ENCODE results near the gene MDH2.
"Not testable (repeated sequence)": the region's sequence is repeated elsewhere in the genome, so short reads cannot be mapped to it uniquely, and the experiment has no call there.

MDH2 gene

DNA sequence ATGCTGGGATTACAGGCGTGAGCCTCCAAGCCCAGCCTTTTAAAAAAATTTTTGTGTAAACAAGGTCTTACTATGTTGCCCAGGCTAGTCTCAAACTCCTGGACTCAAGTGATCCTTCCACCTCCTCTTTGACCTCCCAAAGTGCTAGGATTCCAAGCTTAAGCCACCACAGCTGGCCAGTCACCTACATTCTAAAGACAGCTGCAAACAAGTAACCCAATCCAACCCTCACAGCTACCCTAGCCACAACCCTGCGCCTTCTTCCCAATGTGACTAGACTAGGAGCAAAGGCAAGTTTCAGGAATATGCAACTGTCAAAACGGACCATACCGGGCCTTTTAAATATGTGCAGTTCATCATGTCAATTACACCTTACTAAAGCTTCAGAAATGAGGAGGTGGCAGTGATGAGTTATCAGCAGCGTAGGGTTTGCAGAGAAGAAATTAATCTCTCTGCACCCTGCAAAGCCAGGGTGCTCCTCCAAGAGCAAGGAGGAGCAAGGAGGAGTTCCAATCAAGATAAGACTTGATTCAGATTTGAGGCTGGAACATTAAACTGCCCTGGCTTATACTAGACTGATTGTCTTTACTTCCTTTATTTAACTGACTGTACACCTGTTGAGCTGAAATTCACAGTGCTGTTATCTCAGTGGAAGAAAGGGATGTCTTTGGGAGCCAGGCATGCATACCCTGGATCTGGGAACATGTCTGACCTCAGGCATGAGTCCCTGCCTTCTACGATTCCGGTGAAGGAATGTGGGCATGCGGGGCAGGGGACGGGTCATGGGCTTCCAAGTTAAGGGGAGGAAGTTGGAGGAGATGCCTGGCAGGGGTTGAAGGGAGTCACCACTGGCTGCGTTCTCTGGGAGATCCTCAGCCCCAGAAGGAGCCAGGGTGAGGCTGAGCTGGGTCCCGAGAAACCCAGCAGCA lies 38.0 kb upstream of the MDH2 start:
- DNase-seq (ENCODE audit: insufficient read length, low spot score) (no peak), FAIRE-seq (no peak)
- no peak for TF ChIP-seq CTCF (IDR thresholded peaks at IDR 0.05; ENCODE audit: insufficient read depth, missing control alignments)

DNA sequence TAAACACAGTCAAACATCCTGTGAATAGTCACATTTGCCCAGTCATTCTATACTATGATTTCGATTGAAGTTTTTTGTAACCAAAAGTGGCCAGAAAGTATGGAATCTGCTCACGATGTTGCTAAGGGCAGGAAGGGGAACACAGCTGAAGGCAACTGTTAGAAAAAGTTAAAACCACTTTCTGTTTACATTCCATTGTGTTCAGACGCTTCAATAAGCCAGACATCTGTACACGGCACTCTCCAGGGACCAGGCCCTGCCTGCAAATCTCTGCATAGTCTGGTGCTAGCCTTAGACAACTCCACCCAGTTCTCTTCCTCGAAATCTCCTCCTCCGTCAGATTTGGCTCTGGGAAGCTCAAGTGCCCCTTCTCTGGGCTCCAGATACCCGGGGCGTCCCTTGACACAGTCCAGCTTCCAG lies 36.5 kb upstream of the MDH2 start:
- FAIRE-seq: no peak

GRCh38 chr7:76016191-76016947 lies 31.5 kb upstream of the MDH2 start:
- TF ChIP-seq CTCF (IDR thresholded peaks at IDR 0.05; ENCODE audit: insufficient read depth, missing control alignments): no peak
- FAIRE-seq (no peak), DNase-seq (ENCODE audit: insufficient read length, low spot score) (no peak)

More for the DNA sequence above, 36.5 kb upstream of the MDH2 start:
- TF ChIP-seq CTCF (IDR thresholded peaks at IDR 0.05; ENCODE audit: insufficient read depth, missing control alignments): no peak
- no peak for DNase-seq (ENCODE audit: insufficient read length, low spot score)

- not testable (repeated sequence) for DNase-seq (ENCODE audit: insufficient read length, low spot score); FAIRE-seq
These were observed 29.4 kb upstream of the MDH2 start for GRCh38 chr7:76018520-76018919.

DNA sequence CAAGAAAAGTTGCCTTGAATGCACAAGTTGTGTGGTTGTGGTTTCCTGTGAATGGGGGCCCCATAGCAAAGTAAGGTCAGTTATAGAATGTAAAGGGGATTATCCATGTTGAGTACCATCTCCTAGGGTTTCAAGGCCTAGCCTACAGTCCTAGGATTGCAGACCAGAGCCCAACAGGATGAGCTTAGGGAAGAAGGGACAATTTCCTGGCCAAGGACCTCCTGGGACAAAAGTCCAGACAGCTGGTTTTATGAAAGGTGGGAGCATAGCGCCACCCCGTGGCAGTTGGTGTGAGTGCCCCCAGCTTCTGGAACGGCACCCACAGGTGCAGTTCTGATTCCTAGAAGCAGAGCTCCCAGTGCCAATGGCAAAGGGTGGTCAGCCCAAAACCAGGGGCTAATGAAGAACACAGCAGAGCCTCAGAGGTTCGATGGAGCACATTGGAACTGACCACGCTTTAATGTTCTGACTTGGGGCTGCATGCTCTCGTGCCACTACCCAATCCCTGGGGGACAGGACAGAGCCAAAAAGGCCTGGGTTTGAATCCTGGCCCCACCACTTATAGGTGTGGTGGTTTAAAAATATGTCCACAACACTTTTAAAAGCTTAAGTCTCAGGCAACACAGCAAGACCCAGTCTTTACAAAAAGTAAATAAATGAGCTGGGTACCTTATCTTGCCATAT lies 27.7 kb upstream of the MDH2 start:
- DNase-seq (ENCODE audit: insufficient read length, low spot score) (peak; percentile 69), FAIRE-seq (no peak)
- TF ChIP-seq CTCF (IDR thresholded peaks at IDR 0.05; ENCODE audit: insufficient read depth, missing control alignments): peak; percentile 87

DNA sequence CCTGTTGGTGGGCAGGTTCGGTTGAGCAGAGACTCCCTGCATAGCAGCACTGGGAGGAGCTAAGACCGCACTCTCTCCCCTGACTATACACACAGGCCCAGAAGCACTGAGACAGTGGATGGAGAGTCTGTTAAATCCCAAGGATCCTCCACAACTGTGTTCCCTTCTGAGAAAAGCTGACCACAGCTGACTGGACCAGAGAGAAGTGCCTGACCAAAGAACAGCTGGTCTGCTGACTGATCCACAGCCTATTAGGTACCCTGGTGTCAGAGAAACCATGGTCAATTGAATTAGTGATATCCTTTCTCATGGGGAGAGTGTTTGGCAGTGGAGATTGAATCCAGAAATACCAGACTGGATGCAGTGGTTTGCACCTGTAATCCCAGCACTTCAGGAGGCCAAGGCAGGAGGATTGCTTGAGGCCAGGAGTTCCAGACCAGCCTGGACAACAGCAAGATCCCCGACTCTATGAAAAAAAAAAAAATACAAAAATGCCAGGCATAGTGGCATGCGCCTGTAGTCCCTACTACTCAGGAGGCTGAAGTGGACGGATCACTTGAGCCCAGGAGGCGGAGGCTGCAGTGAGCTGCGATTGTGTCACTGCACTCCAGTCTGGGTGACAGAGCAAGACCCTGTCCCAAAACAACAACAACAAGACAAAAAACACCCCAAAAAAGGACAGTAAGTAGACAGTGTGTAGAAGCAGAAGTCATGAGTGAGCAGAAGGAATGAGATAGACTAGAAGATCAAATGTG lies 25.7 kb upstream of the MDH2 start:
- no peak for TF ChIP-seq CTCF (IDR thresholded peaks at IDR 0.05; ENCODE audit: insufficient read depth, missing control alignments)
- DNase-seq (ENCODE audit: insufficient read length, low spot score) (no peak), FAIRE-seq (no peak)

DNA sequence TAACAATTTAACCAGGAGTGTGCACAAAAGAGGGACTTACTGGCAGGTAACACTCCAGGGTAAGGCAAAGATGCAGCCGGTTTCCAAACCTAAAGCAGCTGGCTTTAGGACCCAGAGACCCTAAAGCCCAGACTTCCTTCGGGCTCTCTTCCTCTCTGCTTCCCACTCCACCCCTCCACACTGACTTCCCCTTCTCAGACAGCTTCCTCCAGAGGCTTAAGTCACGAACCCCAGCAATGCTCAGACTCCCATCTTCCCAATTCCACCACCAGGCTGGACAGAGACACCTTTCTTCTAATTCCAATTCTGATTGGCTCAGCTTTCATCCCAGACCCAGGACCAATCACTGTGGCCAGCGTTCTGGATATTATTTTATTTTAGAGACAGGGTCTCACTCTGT lies 24.9 kb upstream of the MDH2 start:
- FAIRE-seq (no peak), DNase-seq (ENCODE audit: insufficient read length, low spot score) (no peak)
- TF ChIP-seq CTCF (IDR thresholded peaks at IDR 0.05; ENCODE audit: insufficient read depth, missing control alignments): no peak

DNA sequence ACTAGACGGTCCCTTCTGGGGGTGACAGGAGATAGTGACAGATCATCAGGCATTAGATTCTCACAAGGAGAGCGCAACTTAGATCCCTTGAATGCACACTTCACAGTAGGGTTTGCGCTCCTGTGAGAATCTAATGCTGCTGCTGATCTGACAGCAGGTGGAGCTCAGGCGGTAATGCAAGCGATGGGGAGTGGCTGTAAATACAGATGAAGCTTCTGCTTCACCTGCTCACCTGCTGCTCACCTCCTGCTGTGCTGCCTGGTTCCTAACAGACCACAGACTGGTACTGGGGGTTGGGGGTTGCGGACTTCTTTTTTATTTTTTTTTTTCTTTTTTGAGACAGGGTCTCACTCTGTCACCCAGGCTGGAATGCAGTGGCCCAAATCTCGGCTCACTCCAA lies 18.2 kb upstream of the MDH2 start:
- FAIRE-seq; DNase-seq (ENCODE audit: insufficient read length, low spot score): not testable (repeated sequence)

Measured in D721Med (cell line).